ENCODE results near the gene SHB. TPM values are rescaled to one million over a fixed set of nuclear protein-coding genes. Genes with fewer than 3 reads are reported as not detected.
A peak's percentile ranks its signal among the peaks of the same experiment; 100 is the strongest.

Gene SHB
- total RNA-seq, 2 donors from 2014 or later = 28.1 to 38.1 TPM

GRCh38 chr9:37951671-37952449 lies 117.2 kb downstream of the SHB start:
- Histone ChIP-seq H3K9ac (ENCODE audit: extremely low read depth, low read length, poor library complexity, severe bottlenecking) (no peak overlapping the region), H3K4me1 (ENCODE audit: control insufficient read depth, insufficient read depth, low read length) (peaks cover 3% of the 10 kb centered on the region), H3K9me3 (ENCODE audit: control insufficient read depth, low read length) (no peaks in the 10 kb centered on the region), H3K27ac (ENCODE audit: low read depth, low read length) (no peak overlapping the region), H3K36me3 (ENCODE audit: control insufficient read depth, insufficient read depth, low read length) (peaks cover 89% of the 10 kb centered on the region), H3K27me3 (ENCODE audit: control insufficient read depth, insufficient read depth, low read length, poor library complexity, severe bottlenecking) (no peaks in the 10 kb centered on the region), H3K4me3 (ENCODE audit: low read length) (no peak overlapping the region)
- Mint-ChIP-seq H3K36me3 (ENCODE audit: low read depth) (peaks cover 86% of the 10 kb centered on the region), H3K4me3 (no peak overlapping the region), H3K9me3 (no peaks in the 10 kb centered on the region), H3K27ac (peak overlapping the region; percentile 62), H3K4me1 (no peaks in the 10 kb centered on the region), H3K27me3 (ENCODE audit: insufficient read depth) (no peaks in the 10 kb centered on the region)
- no peak for DNase-seq
- 84 to 85% methylated on average over 9 to 12 of the region's 12 CpGs for WGBS, 2 experiments (ENCODE audit: insufficient coverage in 1 of 2, insufficient read length in 1 of 2)
- no peak for TF ChIP-seq CTCF (conservative IDR thresholded peaks at IDR 0.05)

GRCh38 chr9:37950561-37950960 lies 118.5 kb downstream of the SHB start:
- Histone ChIP-seq H3K27ac (ENCODE audit: low read depth, low read length) (no peak overlapping the region), H3K27me3 (ENCODE audit: control insufficient read depth, insufficient read depth, low read length, poor library complexity, severe bottlenecking) (no peaks in the 10 kb centered on the region), H3K36me3 (ENCODE audit: control insufficient read depth, insufficient read depth, low read length) (peaks cover 91% of the 10 kb centered on the region), H3K4me1 (ENCODE audit: control insufficient read depth, insufficient read depth, low read length) (peaks cover 3% of the 10 kb centered on the region), H3K9me3 (ENCODE audit: control insufficient read depth, low read length) (no peaks in the 10 kb centered on the region), H3K4me3 (ENCODE audit: low read length) (no peak overlapping the region), H3K9ac (ENCODE audit: extremely low read depth, low read length, poor library complexity, severe bottlenecking) (no peak overlapping the region)
- Mint-ChIP-seq H3K4me1 (no peaks in the 10 kb centered on the region), H3K27ac (peak overlapping the region; percentile 20), H3K27me3 (ENCODE audit: insufficient read depth) (no peaks in the 10 kb centered on the region), H3K9me3 (no peaks in the 10 kb centered on the region), H3K36me3 (ENCODE audit: low read depth) (peaks cover 90% of the 10 kb centered on the region), H3K4me3 (no peak overlapping the region)
- 96 to 100% methylated on average over 8 to 12 of the region's 12 CpGs for WGBS, 2 experiments (ENCODE audit: insufficient coverage in 1 of 2, insufficient read length in 1 of 2)
- TF ChIP-seq CTCF (conservative IDR thresholded peaks at IDR 0.05) = peak; percentile 42
- no peak for DNase-seq

DNA sequence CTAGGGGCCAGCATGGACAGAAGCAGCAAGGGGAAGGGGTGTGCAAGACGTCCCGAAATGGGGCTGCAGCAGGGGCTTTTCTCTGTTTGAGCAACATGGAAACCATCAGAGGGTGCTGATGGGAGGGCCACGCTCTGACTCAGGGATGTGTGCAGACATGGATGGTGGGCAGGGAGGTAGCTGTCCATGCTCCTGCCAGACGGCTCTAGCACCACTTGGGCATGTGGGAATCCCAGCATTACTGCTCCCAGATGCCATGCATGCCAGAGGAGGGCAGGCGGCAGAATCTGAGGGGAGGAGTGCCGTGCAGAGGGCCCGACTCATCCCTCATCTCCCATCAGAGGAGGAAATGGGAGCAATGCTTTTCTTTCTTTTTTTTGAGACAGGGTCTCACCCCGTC lies 119.5 kb downstream of the SHB start:
- Mint-ChIP-seq H3K4me3 (no peak overlapping the region), H3K27me3 (ENCODE audit: insufficient read depth) (no peaks in the 10 kb centered on the region), H3K27ac (no peak overlapping the region), H3K4me1 (no peaks in the 10 kb centered on the region), H3K9me3 (no peaks in the 10 kb centered on the region), H3K36me3 (ENCODE audit: low read depth) (peaks cover 91% of the 10 kb centered on the region)
- Histone ChIP-seq H3K27ac (ENCODE audit: low read depth, low read length) (no peak overlapping the region), H3K4me3 (ENCODE audit: low read length) (no peak overlapping the region), H3K27me3 (ENCODE audit: control insufficient read depth, insufficient read depth, low read length, poor library complexity, severe bottlenecking) (no peaks in the 10 kb centered on the region), H3K9me3 (ENCODE audit: control insufficient read depth, low read length) (no peaks in the 10 kb centered on the region), H3K4me1 (ENCODE audit: control insufficient read depth, insufficient read depth, low read length) (peaks cover 3% of the 10 kb centered on the region), H3K36me3 (ENCODE audit: control insufficient read depth, insufficient read depth, low read length) (peaks cover 91% of the 10 kb centered on the region), H3K9ac (ENCODE audit: extremely low read depth, low read length, poor library complexity, severe bottlenecking) (no peak overlapping the region)
- no peak for DNase-seq
- WGBS, 2 experiments (ENCODE audit: insufficient coverage in 1 of 2, insufficient read length in 1 of 2) = 91 to 95% methylated on average over 3 to 8 of the region's 8 CpGs
- no peak for TF ChIP-seq CTCF (conservative IDR thresholded peaks at IDR 0.05)

All from endodermal cell (in vitro differentiated cells).